Stimulated activated naive B cell treated with anti-CD40 and anti-IgM and Interleukin-4, amounts not matched to agents 10 μg/mL and 1 μg/mL and 100 μg/mL, for 72 hours (primary cell): ENCODE measurements around the gene PDE1C.
A peak's percentile ranks its signal among the peaks of the same experiment; 100 is the strongest.

Source experiments
- ATAC-seq, 2 donors: fragments of 150-1000 bp; cut with Tn5 transposase; replicated peaks; 2 replicates each; pipeline ENCODE4 v1.10.0; 2021; ENCODE audit warnings: moderate library complexity in 1 of 2
- DNase-seq: peaks from one replicate; pipeline ENCODE4 v3.0.0; 2021
- H3K27ac Mint-ChIP-seq: one replicate; pipeline ENCODE4 v1.8.0; 2022; ENCODE audit warnings: mild to moderate bottlenecking, mixed read lengths
- H3K27me3 Mint-ChIP-seq, 2 donors: one replicate each; pipeline ENCODE4 v1.8.0; 2022; ENCODE audit warnings: mixed read lengths in 2 of 2
- H3K36me3 Mint-ChIP-seq, 2 donors: one replicate each; pipeline ENCODE4 v1.8.0; 2022; ENCODE audit warnings: mixed read lengths in 2 of 2, mild to moderate bottlenecking in 1 of 2
- H3K4me1 Mint-ChIP-seq, 2 donors: one replicate each; pipeline ENCODE4 v1.8.0; 2022; ENCODE audit warnings: mixed read lengths in 2 of 2, mild to moderate bottlenecking in 1 of 2
- H3K4me3 Mint-ChIP-seq, 2 donors: one replicate each; pipeline ENCODE4 v1.8.0; 2022; ENCODE audit warnings: mild to moderate bottlenecking in 2 of 2, mixed read lengths in 2 of 2, moderate library complexity in 1 of 2
- H3K9me3 Mint-ChIP-seq, 2 donors: one replicate each; pipeline ENCODE4 v1.8.0; 2022; ENCODE audit warnings: mixed read lengths in 2 of 2, mild to moderate bottlenecking in 1 of 2

PDE1C gene

DNA sequence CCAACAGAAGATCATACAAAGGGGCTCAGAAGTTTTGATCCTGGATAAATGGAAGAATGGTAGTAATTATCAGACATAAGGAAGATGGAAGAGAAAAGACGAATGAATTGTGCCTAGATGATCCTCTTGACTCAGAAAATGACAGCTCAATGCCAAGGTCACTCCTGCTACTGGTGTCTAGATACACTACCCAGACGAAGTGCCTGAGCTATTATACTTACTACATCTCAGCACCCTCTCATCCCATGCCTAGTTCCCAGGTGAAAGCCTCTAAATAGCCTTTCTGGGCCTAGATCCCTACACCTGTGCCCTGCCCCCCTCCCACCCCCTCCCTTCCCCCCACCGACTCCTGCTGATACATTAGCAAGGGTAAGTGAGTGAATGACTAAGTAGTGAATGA, 25.5 kb downstream of the PDE1C start:
- Mint-ChIP-seq H3K9me3 (no peaks in the 10 kb centered on the region), H3K27ac (no peak overlapping the region), H3K4me1 (peaks cover 3 to 13% of the 10 kb centered on the region in 2 donors), H3K36me3 (no peaks in the 10 kb centered on the region), H3K4me3 (no peak overlapping the region), H3K27me3 (no peaks in the 10 kb centered on the region)
- no peak for ATAC-seq
- no peak for DNase-seq

DNA sequence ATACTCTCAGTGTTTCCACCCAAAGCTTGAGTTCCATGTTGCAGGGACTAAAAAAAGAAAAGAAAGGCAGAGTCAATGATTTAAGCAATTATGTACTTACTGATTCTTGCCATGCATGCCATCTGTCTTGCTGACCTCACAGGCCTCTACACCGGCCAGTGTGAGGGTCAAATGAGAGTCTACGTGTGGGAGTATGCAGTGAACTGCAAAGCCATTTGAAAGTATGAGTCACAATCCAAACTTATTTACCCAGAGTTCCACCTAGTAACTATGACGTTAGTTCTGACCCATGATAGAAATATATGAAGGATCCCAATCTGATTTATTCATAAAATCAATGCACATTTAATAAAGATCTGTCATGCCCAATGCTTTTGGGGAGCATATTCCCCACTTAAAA, 26.5 kb downstream of the PDE1C start:
- H3K27me3 Mint-ChIP-seq: no peaks in the 10 kb centered on the region
- DNase-seq (no peak), ATAC-seq (peak; percentile 54 to 62)
- H3K36me3 Mint-ChIP-seq: no peaks in the 10 kb centered on the region
- H3K4me3 Mint-ChIP-seq: no peak overlapping the region
- H3K9me3 Mint-ChIP-seq: no peaks in the 10 kb centered on the region
- peaks cover 0 to 6% of the 10 kb centered on the region in 2 donors for H3K4me1 Mint-ChIP-seq
- H3K27ac Mint-ChIP-seq: no peak overlapping the region

DNA sequence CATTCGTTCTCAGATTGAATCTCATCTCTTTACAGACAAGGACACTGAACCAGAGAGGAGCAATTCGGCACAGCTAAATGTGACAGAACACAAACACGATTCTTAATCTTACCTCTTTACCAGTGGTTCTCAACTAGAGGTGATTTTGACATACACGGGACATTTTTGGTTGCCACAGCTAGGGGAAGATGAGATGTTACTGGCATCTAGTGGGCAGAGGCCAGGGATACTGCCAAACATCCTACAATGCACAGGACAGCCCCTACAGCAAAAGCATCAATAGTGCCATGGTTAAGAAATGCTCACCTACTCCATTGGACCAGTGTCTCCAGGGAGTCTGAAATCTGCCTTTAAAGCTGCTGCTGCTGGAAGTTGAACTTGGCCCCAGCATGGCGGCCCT, 27.3 kb downstream of the PDE1C start:
- Mint-ChIP-seq H3K27me3 (no peaks in the 10 kb centered on the region), H3K4me1 (no peaks in the 10 kb centered on the region), H3K36me3 (no peaks in the 10 kb centered on the region), H3K9me3 (no peaks in the 10 kb centered on the region), H3K4me3 (no peak overlapping the region), H3K27ac (no peak overlapping the region)
- DNase-seq: no peak
- no peak for ATAC-seq

DNA sequence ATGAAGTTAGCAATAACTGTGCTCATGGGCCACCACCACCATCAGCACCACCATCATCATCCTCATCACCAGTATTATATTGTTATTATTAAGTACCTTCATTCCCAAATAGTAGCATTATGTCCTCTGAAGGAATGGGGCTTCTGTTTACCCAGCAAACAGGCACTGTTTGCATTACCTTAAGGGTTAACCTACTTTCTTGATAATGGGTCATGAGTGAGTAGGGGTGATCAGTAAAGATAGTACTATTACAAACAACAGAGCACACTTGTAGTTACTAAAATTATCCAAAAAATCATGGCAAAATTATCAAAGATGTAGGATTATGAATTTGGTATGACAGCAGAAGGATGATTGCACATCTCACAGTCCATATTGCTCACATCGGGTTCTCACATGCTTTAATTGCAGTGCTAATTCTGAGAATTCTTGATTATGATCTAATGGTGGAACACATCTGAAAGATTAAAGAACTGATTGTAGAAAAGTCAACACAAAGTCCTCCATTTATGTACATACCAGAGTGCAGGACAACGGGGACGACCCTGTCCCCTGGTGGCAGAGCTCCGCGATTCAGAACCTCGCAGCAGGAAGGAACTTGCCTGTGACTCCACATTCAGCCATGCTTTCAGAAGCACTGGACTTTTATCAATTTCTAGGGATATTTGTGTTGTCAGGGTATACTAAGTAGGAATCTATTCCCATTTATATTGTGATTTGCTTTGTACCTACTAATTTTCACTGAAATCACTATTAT, 31.0 kb downstream of the PDE1C start:
- no peak for ATAC-seq
- H3K36me3 Mint-ChIP-seq: no peaks in the 10 kb centered on the region

DNA sequence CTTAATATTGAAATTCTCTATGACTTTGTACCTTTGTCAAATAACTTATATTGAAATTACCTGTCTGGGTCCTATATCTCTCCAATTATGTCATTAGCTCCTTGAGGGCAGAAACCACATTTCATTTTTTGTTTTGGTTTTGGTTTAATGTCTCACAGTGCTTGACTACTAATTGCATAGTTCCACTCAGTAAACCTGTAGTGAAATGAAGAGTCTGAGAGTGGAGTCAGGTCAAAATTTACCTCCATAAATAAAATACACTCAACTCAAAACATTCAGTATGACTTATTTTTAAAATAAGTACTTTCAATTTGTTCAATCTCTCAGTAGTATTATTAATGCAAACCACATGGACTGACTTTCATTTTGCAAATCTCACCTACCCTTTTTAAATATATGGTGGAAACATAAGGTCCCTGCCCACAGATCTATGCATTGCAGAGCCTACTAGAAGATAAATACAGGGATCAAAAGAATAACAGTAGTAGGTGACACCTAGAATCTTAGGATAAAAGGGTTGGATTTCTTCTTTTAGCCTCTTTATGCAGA, 32.5 kb downstream of the PDE1C start:
- no peaks in the 10 kb centered on the region for H3K36me3 Mint-ChIP-seq
- peaks cover 0 to 2% of the 10 kb centered on the region in 2 donors for H3K4me1 Mint-ChIP-seq
- no peak overlapping the region for H3K27ac Mint-ChIP-seq
- H3K9me3 Mint-ChIP-seq: no peaks in the 10 kb centered on the region
- no peak overlapping the region for H3K4me3 Mint-ChIP-seq
- H3K27me3 Mint-ChIP-seq: no peaks in the 10 kb centered on the region
- ATAC-seq (peak; percentile 45 to 50), DNase-seq (no peak)

More for the DNA sequence above, 31.0 kb downstream of the PDE1C start:
- Mint-ChIP-seq H3K4me1 (peaks cover 0 to 2% of the 10 kb centered on the region in 2 donors), H3K9me3 (no peaks in the 10 kb centered on the region), H3K27me3 (no peaks in the 10 kb centered on the region), H3K4me3 (no peak overlapping the region), H3K27ac (no peak overlapping the region)
- no peak for DNase-seq

DNA sequence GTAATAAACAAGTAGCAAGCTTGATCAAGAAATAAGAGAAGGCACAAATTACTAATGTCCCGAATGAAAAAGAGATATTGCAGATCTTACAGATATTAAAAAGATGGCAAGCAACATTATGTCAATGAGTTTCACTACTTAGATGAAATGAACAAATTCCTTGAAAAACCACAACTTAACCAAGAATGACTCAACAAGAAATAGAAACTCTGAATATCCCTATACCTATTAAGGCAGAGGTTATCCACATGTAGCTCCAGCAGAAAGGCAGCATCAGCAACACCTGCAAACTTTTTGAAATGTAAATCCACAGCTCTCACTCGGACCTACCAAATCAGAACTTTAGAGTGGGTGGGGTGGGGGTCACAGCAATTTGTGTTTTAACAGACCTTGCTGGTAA, 33.6 kb downstream of the PDE1C start:
- H3K27ac Mint-ChIP-seq: no peak overlapping the region
- H3K36me3 Mint-ChIP-seq: no peaks in the 10 kb centered on the region
- H3K27me3 Mint-ChIP-seq: no peaks in the 10 kb centered on the region
- peak; percentile 58 to 62 for ATAC-seq
- H3K4me1 Mint-ChIP-seq: peaks cover 0 to 2% of the 10 kb centered on the region in 2 donors
- DNase-seq: no peak
- H3K4me3 Mint-ChIP-seq: no peak overlapping the region
- H3K9me3 Mint-ChIP-seq: no peaks in the 10 kb centered on the region

DNA sequence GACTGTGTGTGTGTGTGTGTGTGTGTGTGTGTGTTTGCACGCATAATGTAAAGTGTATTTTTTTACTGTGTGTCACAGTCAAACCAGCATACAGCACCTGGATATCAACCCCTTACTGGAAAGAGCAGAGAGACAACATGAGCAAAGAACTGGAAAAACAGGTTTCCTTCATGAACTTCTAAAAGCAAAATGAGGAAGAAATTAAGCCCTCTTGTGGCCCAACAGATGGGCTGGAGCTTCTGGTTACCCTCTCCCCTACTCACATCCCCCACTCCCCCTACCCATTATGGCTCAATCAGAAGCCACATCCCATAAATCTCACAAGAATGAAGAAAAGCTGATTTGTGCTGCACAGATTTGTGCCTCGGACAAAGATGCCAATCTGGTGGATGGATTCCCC, 36.2 kb downstream of the PDE1C start:
- Mint-ChIP-seq H3K27me3 (no peaks in the 10 kb centered on the region), H3K4me1 (peaks cover 0 to 2% of the 10 kb centered on the region in 2 donors), H3K36me3 (no peaks in the 10 kb centered on the region), H3K9me3 (no peaks in the 10 kb centered on the region), H3K4me3 (no peak overlapping the region), H3K27ac (no peak overlapping the region)
- no peak for ATAC-seq
- no peak for DNase-seq

DNA sequence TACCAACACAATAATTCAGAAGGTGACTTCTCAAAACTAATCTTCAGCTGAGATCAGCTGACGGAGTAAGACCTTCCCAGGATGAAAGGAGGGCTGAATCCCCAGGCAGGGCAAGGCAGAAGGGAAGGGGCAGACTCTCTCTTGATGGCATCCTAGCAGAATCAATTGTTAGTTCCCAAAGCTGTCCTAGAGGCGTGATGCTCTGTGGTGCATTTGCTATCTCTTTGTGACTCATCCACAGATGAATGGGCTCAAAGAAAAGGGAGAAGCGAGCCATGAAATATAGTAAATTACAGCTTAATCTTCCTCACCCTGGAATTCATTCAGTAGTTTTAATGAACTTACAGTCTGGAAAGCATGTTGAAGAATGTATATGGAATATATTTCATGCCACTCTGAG, 37.2 kb downstream of the PDE1C start:
- Mint-ChIP-seq H3K4me1 (peaks cover 0 to 2% of the 10 kb centered on the region in 2 donors), H3K27me3 (no peaks in the 10 kb centered on the region), H3K4me3 (no peak overlapping the region), H3K9me3 (no peaks in the 10 kb centered on the region), H3K27ac (no peak overlapping the region), H3K36me3 (no peaks in the 10 kb centered on the region)
- ATAC-seq (no peak), DNase-seq (no peak)

DNA sequence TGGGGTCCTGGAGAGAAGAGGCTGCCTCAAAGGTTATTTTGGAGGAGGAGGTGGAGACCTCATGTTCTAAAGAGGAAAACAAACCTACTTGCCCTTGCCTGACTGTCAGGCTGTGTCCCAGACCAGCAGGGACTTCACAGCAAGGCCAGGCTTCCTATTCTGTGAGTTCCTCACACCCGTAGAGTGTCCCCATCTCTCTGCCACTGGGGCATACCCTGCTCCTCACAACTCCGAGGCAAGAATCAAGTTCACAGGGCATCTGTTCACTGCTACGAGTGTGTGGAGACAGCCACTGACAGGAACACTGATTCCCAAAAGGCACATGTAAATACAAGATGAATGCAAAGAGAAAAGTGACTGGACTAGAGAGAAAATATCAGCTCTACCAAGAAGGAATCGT, 38.0 kb downstream of the PDE1C start:
- Mint-ChIP-seq H3K4me3 (no peak overlapping the region), H3K27ac (no peak overlapping the region), H3K9me3 (no peaks in the 10 kb centered on the region), H3K4me1 (peaks cover 0 to 2% of the 10 kb centered on the region in 2 donors), H3K36me3 (no peaks in the 10 kb centered on the region), H3K27me3 (no peaks in the 10 kb centered on the region)
- no peak for DNase-seq
- no peak for ATAC-seq

DNA sequence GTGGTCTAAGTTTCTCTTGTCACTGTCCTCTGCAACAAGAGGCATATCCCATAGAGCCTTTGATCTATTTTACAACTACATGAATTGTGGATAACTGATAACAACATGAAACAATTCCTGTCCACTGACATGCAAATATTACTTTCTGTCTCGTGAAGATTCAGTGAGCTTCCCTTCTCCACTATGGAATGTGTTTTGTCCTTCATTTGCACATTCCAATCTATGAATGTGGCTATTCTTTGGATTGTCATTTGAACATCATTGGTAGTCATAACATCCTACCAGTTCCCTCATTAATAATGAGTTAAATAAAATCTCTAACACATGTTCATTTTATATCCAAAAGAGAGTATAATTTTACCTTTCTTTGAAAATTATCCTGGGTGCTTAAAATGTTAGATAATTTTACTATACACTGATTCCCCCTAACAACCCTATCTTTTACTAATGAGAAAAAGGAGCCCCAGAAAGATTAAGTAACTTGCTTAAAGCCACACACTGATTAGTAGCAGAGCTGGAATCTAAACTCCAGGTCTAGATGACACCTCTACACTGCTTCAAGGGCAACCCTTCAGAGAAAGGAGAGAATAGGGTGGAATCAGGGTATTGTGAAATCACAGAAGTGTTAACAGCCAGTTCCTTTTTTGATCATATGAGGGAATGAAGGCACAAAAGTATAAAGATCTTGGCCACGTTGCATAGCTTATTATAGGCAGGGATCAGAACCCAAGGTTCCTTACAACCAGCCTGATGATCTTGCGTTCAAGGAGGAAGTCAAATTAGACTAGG, 39.1 kb downstream of the PDE1C start:
- DNase-seq (no peak), ATAC-seq (no peak)
- no peaks in the 10 kb centered on the region for H3K9me3 Mint-ChIP-seq
- H3K4me3 Mint-ChIP-seq: no peak overlapping the region
- H3K27ac Mint-ChIP-seq: no peak overlapping the region
- peaks cover 0 to under 1% of the 10 kb centered on the region in 2 donors for H3K4me1 Mint-ChIP-seq
- H3K36me3 Mint-ChIP-seq: no peaks in the 10 kb centered on the region
- peaks cover 0 to 6% of the 10 kb centered on the region in 2 donors for H3K27me3 Mint-ChIP-seq

DNA sequence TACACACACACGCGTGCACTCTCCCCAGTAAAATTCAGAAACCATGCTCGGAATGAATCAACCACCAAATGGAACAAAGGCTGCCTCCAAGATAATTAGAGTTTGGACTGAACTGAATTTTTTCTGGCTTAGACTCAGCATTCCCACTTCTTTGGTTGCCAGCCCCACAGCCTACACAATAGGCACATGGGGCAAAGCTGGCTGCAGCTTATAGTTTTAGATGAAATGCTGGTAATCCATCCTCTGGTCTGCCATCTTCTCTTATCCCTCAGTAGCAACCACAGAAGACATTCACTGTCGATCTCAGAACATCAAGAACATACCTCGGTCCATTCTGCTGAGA, 44.2 kb downstream of the PDE1C start:
- Mint-ChIP-seq H3K4me1 (no peaks in the 10 kb centered on the region), H3K27ac (no peak overlapping the region), H3K4me3 (no peak overlapping the region), H3K9me3 (peaks cover 0 to 1% of the 10 kb centered on the region in 2 donors), H3K36me3 (no peaks in the 10 kb centered on the region), H3K27me3 (peaks cover 0 to 6% of the 10 kb centered on the region in 2 donors)
- DNase-seq (no peak), ATAC-seq (no peak)

DNA sequence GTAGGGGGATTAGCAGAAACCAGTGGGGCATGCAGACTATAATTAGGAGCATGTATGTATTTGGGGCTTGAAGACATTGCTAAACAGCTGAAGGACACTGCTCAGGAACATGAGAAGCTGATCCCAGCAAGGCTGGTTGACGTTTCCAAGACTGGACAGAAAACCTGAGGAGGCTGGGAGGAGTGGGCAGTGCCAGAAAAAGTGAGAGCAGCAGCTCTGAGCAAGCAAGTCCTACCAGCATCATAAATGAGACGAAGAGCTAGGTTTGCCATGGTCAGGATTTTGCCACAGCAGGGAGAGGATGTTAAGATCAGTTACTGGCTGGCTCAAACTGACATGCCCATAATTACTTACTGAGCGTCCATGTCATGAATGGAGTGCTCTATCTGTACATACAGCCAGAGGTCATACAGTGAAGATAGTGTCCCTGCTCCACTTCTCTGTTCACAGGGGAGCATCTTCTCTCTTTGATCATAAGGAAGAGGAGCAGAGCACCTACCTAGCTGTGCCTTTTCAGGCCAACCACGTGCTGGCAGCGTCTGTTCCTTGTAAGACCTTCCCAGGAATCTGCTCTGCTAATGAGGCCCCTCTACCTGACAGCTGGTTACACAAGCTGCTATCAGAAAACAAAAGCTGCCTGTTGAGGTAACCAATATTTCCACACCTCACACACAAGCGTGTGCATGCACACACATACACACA, 44.7 kb downstream of the PDE1C start:
- H3K27ac Mint-ChIP-seq: no peak overlapping the region
- DNase-seq (no peak), ATAC-seq (no peak)
- no peak overlapping the region for H3K4me3 Mint-ChIP-seq
- H3K27me3 Mint-ChIP-seq: peaks cover 0 to 6% of the 10 kb centered on the region in 2 donors
- H3K9me3 Mint-ChIP-seq: peaks cover 0 to 1% of the 10 kb centered on the region in 2 donors
- no peaks in the 10 kb centered on the region for H3K36me3 Mint-ChIP-seq
- H3K4me1 Mint-ChIP-seq: no peaks in the 10 kb centered on the region

DNA sequence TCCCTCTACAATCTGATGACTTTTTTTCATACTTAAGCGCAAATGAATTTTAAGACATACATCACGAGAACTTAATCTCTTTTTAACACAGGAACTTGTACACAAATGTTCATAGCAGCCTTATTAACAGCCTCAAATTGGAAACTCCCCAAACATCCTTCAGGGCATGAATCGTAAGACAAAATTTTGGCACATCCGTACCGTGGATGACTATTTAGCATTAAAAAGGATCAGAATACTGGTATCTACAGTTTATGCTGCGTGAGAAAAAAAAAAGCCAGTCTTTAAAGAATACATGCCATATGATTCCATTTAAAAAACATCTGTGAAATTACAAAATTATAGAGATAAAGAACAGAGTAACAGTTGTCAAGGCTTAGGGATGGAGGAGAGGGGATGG, 46.8 kb downstream of the PDE1C start:
- no peaks in the 10 kb centered on the region for H3K4me1 Mint-ChIP-seq
- DNase-seq (no peak), ATAC-seq (no peak)
- no peaks in the 10 kb centered on the region for H3K36me3 Mint-ChIP-seq
- peaks cover 0 to 6% of the 10 kb centered on the region in 2 donors for H3K27me3 Mint-ChIP-seq
- peaks cover 0 to 3% of the 10 kb centered on the region in 2 donors for H3K9me3 Mint-ChIP-seq
- H3K27ac Mint-ChIP-seq: no peak overlapping the region
- H3K4me3 Mint-ChIP-seq: no peak overlapping the region

DNA sequence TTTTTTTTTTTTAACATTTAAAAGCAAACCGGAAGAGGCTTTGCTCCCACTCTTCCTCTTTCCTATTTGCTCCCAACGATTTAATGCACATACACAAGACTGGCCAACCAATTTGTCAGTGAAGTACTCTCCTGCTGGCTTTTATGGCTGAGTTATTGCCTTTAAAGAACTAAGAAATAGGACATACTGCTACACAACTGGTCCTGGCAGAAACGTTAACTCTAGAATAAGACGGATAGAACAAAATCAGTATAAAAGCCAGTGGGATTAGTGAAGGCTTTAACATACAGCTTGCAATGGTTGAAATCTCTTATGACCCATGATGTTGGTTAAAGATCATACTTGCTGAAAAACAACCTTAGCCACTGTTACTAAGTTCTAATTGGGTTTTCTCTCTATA, 47.2 kb downstream of the PDE1C start:
- no peak for ATAC-seq

More for the DNA sequence above, 47.2 kb downstream of the PDE1C start:
- no peak overlapping the region for H3K27ac Mint-ChIP-seq
- H3K4me1 Mint-ChIP-seq: no peaks in the 10 kb centered on the region
- no peaks in the 10 kb centered on the region for H3K36me3 Mint-ChIP-seq
- peaks cover 0 to 6% of the 10 kb centered on the region in 2 donors for H3K27me3 Mint-ChIP-seq
- H3K4me3 Mint-ChIP-seq: no peak overlapping the region
- H3K9me3 Mint-ChIP-seq: peaks cover 0 to 5% of the 10 kb centered on the region in 2 donors
- DNase-seq: no peak
